ENCODE measurements around the gene KAZN.

GRCh38 chr1:15073799-15074308 is 475.4 kb downstream of the KAZN start:
- no peak for TF ChIP-seq POLR2A (IDR thresholded peaks at IDR 0.05)
- no peak for TF ChIP-seq CTCF (IDR thresholded peaks at IDR 0.05)
- TF ChIP-seq POLR2AphosphoS5 (IDR thresholded peaks at IDR 0.05): no peak
